SKM-1 treated with dmso at 0.1 percent for 144 hours (cell line): ENCODE measurements around the gene ZGPAT.
"Not testable (repeated sequence)": the region's sequence is repeated elsewhere in the genome, so short reads cannot be mapped to it uniquely, and the experiment has no call there.

Experiments used
- DNase-seq: peaks from one replicate; lab custom pipeline; 2025; ENCODE audit not compliant: unreplicated experiment; lab: John Stamatoyannopoulos, UW

Gene ZGPAT

DNA sequence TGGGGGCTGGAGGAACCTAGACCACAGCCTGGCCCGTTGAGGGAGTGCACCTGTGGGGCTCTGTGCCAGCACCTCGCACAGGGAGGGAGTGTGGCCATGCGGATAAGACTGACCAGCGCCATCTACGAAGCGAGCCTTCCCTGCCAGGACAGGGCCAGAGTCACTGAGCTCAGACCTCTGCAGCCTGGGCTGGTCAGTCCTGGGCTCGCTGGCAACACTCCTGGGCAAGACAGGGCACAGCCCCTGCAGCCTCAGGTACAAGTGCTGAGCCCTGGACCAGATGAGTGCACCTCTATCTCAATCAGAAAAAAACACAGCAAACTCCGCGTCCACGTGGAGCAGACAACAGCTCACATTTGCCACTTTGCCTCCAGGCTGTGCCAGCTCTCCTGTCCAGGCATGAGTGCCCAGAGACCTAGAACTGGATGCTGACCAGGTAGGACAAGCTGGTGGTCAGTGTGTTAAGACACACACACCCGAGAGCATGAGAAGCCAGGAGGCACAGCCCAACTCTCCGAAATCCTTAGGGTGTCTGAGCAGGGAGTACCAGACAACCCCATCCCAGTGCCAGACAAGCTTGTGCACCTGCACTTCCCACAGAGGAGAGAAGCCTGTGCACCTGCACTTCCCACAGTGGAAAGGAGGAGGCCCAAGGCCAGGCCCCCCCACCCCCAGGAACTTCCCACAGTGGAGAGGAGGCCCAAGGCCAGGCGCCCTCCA is 4.9 kb upstream of the ZGPAT start:
- DNase-seq = no peak

DNA sequence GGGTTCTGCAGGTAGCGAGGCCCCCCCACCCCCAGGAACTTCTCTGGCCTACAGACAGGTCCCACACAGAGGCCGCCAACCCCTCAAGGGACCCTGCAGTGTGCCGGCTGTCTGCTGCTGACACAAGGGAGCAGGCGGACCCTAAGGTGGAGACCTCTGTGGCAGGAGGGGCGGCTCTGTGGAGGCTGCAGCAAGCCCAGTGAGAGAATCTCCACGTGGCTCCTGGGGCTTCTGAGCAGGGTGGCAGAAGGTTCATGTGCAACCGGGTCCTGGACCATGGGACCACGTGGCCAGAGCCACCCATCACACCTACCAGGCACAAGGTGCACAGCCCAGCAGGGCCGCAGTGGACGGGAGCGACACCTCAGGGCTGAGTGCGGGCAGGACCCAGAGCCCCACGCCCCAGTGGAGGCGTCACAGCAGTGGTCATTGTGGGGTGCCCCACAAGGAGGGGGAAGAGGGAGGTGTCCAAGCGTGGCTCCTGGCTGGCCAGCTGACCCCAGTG is 4.3 kb upstream of the ZGPAT start:
- no peak for DNase-seq

DNA sequence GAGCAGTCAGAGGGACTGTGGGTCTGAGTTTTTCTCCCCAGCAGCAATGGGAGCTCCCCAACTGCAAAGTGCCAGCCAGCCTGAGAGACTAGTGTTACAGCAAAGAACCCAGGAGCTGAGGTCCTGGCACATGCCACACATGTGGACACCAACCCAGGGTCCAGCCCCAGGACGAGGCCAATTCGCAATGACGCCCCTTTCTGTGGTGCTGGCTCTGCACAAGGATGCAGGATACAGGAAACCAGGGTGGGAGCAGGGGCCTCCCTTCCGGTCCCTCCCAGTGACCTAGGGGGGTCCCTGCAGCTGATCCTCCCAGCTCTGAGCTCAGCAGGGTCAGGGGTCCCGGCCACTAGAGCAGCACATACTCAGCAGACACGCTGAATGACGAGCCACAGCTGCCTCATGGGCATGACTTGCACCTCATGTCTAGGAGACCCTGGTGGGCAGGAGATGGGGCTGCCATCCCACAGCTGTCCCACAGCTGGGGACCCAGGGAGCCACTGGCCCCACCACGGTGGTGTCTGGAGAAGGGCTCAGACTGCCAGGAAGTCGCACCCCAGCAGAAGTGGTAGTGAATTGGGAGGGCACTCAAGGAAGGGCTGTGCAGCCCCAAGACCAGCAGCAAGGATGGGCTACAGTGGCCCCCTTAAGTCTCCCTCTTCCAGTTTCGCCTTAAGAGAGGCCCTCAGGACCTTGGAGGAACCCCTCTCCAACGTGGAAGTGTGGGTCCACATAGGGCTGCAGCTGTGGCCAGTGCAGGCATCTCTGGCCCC is 3.7 kb upstream of the ZGPAT start:
- no peak for DNase-seq

DNA sequence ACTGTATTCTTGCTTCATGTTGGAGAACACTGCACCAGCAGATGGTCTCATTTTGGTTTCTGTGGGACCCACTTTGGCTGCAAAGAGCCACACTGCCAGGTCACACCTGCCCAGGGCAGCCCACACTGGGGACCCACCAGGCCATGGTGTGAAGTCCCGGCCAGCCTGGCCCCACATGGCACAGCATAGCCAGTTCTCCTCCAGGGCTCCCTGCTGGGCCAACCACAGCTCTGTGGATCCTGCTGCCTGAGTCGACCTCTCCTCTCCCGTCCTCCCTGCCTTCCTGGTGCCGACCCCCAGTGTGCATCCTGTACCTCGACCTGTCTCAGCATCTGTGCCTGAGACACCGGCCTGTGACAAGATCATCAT is 3.1 kb upstream of the ZGPAT start:
- no peak for DNase-seq

DNA sequence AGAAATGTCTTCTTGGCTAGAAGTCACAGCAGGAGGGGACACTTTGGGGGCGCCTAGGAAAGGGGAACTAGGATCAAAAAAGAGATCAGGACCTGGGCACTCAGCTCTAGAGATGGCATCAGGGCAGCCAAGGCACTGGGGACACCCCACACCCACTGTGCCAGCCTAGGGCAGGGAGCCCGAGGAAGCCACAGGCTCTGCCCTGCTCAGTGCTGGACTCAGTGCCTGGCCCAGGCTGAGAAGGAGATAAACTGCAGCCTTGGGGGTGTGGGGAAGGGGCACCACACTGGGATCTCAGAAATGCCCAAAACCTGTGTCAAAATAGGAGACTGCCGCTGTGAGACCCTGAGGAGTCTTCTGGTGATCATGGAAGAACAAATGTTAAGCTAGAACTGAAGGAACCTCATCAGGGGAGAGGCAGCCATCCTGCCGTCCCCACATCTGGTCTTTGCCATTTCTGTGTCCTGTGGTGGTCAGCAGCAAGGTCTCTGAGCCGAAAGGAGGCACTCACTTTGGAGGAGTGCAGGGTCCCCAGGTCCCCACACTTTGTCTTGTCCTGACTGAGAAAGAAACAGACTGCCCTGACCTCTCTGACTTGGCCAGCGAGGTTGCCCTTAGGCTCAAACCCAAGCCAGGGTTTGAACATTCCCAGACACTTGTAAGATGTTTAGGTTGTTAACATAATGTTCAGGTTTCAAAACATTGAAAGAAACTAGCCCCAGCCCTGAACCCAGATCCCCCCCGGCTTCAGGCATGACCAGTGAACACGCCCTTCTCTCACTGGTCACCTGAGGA is 2.4 kb upstream of the ZGPAT start:
- DNase-seq = no peak

DNA sequence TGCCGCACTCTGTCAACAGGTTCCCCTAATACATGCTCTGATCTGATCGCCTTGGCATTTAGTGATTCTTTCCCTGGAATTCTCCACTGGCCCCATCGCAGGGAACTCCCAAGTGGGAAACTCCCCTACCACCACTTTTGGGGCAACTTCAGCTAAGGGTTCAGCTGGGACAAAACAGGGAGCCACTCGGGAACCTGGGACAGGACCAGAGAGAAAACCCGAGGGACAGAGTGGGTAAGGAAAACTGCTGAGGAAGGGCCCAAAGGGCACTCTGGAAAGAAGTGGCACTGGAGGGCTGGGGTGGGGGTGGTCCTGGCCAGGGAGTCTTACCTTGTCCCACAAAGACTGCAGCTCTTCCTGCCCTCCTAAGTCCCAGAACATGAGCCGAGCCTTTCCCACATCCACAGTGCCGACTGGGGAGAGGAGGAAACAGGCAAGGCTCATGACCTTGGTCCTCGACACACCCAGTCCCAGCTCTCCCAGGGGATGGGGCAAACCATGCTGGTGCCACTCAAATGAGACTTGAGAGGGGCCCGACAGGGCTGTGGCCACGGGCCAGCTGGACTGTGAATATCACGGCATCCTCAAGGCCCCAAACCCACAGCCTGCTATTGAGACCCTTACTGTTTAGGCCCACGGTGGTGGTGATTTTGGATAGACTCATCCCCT is 1.7 kb upstream of the ZGPAT start:
- no peak for DNase-seq

DNA sequence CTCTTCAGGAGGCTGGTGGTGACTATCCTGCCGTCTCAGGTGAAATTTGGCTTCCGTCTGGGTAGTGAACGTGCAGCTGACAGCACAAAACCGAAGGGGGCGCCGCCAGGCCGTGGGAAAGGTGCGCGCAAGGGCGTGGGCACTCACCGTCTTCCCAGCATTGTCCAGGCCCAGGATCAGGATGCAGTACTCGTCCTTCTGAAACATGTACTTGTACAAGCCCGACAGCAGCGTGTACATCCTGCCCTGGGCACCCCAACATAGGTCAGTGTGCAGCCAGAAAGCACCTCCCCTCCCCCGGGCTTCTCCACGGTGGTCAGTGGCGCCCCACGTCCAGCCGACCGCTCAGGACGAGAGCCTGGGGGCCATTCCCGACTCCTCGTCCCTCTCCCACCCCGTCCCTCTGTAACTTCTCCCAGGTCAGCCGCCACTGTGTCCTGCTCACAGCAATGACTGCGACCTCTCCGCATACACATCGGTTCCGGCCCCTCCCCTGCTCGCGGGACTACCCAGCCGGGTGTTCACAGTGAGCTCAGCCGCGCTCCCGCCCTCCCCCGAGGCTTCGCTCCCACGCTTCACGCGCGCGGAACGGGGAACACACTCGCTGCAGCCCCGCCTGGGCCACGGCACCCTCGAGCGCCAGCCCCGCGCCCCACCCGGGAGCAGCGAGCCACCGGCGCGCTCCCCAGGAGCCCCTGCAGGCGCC is 834 bp upstream of the ZGPAT start:
- DNase-seq = no peak

DNA sequence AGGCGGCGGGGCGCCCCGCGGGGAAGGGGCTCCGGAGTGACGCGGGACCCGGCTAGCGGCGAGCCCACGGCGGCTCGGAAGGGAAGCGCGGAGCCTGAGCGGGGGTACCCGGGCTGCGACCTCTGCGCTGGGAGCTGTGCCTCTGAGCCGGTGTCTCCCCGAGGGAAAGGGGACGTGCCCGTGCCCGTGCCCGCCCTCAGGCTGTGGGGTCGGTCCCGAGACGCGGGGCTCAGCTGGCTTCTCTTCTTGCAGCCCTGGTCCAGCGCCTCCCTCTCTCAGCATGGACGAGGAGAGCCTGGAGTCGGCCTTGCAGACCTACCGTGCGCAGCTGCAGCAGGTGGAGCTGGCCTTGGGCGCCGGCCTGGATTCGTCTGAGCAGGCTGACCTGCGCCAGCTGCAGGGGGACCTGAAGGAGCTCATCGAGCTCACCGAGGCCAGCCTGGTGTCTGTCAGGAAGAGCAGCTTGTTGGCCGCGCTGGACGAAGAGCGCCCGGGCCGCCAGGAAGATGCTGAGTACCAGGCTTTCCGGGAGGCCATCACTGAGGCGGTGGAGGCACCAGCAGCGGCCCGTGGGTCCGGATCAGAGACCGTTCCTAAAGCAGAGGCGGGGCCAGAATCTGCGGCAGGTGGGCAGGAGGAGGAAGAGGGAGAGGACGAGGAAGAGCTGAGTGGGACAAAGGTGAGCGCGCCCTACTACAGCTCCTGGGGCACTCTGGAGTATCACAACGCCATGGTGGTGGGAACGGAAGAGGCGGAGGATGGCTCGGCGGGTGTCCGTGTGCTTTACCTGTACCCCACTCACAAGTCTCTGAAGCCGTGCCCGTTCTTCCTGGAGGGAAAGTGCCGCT is 686 bp downstream of the ZGPAT start:
- no peak for DNase-seq

DNA sequence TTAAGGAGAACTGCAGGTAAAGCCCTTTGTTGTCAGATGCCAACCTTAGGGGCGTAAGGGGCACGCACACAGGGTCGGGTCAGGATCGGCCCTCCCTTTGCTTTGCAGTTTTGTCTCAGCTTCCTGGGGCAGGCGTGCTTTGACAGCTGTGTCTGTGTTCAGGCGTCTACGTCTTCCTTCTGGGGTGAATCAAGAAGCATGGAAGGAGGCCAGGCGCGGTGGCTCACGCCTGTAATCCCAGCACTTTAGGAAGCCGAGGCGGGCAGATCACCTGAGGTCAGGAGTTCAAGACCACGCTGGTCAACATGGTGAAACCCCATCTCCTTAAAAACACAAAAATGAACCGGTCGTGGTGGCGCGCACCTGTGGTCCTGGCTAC is 1.3 kb downstream of the ZGPAT start:
- no peak for DNase-seq

DNA sequence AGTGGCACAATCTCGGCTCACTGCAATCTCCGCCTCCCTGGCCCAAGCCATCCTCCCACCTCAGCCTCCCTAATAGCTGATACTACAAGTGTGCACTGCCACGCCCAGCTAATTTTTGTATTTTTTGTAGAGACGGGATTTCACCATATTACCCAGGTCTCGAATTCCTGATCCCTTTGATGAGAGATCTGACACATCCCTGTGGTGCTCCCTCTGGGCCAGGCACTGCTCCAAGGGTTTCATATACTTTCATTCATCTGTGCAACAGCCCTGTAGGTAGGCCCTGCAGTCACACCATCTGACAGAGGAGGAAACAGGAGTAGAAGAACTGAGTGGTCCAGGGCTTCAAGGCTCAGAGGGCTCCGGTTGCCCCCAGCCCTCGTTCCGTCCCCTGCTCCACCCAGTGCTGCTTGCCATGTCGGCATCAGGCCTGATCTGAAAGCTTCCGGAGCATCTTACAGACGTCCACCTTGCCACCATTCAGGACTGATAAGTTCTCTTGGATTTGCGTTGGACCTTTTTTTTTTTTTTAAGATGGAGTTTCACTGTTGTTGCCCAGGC is 3.3 kb downstream of the ZGPAT start:
- DNase-seq = no peak

DNA sequence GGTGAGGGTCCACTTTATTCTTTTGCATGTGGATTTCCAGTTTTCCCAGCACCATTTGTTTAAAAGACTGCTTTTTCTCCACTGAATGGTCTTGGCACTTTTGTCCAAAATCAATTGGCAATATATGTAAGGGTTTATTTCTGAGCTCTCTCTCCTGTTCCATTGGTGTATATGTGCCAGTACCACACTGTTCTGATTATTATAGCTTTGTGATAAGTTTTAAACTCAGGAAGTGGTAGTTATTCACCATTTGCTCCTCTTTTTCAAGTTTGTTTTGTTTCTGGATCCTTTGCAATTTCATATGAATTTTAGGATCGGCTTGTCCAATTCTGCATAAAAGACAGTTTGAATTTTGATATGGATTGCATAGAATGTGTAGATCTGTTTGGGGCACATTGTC is 4.4 kb downstream of the ZGPAT start:
- no peak for DNase-seq

DNA sequence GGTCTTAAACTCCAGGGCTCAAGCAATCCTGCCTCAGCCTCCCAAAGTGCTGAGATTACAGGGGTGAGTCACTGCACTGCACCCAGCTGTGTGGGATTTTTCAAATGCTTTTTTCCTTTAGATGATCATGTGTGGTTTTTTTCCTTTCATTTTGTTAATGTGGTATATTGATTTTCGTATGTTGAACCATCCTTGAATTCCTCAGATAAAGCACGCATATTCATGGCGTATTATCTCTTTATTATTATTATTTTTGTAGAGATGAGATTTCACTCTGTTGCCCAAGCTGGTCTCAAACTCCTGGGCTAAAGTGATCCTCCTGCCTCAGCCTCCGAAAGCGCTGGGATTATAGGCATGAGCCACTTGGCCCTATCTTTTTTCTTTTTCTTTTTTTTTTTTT is 7.0 kb downstream of the ZGPAT start:
- no peak for DNase-seq

DNA sequence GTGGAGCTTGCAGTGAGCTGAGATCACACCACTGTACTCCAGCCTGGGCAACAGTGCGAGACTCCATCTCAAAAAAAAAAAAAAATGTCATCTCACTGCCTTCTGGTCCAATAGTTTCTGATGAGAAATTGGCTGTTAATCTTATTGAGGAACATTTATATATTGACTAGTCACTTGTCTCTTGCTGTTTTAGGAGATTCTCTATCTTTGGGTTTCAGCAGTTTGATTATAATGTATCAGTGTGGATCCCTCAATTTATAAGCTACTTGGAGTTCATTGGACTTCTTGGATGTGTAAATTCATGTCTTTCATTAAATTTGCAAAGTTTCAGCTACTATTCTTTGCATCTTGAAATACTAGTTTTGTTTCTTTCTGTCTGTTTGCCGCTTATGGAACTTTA is 11.2 kb downstream of the ZGPAT start:
- DNase-seq = no peak

DNA sequence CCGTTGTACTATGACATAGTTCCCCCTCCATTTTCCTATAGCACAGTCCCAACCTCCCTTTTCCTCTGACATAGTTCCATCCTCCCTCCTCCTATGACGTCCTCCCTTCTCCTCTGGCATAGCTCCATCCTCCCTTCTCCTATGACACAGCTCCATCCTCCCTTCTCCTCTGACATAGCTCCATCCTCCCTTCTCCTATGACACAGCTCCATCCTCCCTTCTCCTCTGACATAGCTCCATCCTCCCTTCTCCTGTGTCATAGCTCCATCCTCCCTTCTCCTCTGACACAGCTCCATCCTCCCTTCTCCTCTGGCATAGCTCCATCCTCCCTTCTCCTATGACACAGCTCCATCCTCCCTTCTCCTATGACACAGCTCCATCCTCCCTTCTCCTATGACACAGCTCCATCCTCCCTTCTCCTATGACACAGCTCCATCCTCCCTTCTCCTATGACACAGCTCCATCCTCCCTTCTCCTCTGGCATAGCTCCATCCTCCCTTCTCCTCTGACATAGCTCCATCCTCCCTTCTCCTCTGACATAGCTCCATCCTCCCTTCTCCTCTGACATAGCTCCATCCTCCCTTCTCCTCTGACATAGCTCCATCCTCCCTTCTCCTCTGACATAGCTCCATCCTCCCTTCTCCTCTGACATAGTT is 15.3 kb downstream of the ZGPAT start:
- DNase-seq = not testable (repeated sequence)

DNA sequence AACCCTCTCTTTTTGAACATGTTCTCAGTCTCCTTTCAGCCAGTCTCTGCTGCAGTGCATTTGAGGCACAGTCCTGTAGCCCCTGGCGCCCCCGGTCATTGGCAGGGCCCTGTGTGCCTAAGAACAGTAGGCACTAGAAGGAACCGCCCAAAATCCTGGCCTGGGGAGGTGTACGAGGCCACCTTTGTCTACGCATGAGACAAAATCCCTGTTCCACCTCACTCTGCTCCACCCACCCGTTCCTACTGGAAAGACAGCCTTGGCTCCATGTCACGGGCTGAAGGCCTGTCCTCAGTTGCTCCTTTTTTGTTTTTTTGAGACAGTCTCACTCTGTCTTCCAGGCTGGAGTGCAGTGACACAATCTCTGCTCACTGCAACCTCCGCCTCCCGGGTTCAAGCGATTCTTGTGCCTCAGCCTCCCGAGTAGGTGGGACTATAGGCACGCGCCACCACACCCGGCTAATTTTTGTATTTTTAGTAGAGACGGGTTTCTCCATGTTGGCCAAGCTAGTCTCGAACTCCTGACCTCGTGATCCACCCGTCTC is 22.4 kb downstream of the ZGPAT start:
- not testable (repeated sequence) for DNase-seq

DNA sequence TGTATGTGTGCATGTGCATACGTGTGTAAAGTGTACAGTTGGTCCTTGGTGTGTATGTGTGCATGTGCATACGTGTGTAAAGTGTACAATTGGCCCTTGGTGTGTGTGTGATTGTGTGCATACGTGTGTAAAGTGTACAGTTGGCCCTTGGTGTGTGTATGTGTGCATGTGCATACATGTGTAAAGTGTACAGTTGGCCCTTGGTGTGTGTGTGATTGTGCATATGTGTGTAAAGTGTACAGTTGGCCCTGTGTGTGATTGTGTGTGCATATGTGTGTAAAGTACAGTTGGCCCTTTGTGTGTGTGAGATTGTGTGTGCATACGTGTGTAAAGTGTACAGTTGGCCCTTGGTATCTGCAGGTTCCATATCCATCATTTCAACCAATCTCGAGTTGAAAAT is 23.6 kb downstream of the ZGPAT start:
- no peak for DNase-seq

DNA sequence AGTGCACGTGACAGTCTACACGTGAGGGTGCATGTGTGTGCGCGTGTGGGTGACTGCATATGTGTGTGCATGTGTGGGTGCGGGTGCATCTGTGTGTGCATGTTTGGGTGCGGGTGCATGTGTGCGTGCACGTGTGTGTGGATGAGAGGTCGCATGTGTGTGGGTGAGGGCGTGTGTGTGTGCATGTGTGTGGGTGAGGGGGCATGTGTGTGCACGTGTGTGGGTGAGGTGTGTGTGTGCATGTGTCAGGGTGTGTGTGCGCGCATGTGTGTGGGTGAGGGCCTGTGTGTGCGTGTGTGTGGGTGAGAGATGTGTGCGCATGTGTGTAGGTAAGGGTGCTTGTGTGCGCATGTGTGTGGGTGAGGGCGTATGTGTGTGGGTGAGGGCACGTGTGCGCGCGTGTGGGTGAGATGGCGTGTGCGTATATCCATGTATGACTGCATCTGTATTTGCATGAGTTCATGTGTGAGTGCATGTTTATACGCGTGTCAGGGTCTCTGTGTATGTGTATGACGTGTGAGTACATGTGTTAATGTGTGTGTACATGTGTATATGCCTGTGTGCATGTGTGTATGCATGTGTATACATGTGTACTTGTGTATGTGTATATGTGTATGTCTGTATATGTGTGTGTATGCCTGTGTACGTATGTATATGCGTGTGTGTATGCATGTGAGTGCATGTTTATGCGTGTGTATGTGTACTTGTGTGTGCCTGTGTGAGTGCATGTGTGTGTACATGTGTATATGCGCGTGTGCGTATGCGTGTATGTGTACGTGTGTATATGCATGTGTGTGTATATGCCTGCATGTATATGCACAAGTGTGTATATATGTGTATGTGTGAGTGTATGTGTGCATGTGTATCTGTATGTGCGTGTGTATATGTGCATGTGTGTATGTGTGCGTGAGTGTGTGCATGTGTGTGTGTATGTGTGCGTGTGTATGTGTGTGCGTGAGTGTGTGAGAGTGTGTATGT is 24.6 kb downstream of the ZGPAT start:
- no peak for DNase-seq
